Ishikawa (cell line): ENCODE data around the gene LRRC18.

Source experiments
- CEBPB ChIP-seq: IDR thresholded peaks from 2 replicates; pipeline ENCODE4 v1.6.1; 2012
- EP300 ChIP-seq: IDR thresholded peaks from 2 replicates; pipeline ENCODE4 v1.6.1; 2012; ENCODE audit warnings: borderline replicate concordance
- FOXM1 ChIP-seq: IDR thresholded peaks from 2 replicates; pipeline ENCODE4 v1.6.1; 2012; ENCODE audit warnings: low read depth, borderline replicate concordance

GRCh38 chr10:48924988-48925387 lies 14.7 kb downstream of the LRRC18 start:
- TF ChIP-seq CEBPB (no peak), EP300 (no peak), FOXM1 (no peak)
